Measurements from ENCODE around the gene NBPF3. TPM values are rescaled to one million over a fixed set of nuclear protein-coding genes. Genes with fewer than 3 reads are reported as not detected.
A peak's percentile ranks its signal among the peaks of the same experiment; 100 is the strongest.

NBPF3 gene
- total RNA-seq, 4 donors from 2014 or later, result 2.6 to 19.7 (median 7.1) TPM

GRCh38 chr1:21490774-21491487, 51.0 kb downstream of the NBPF3 start:
- DNase-seq (ENCODE audit: low spot score in 2 of 2), result peak in 1 of 2 donors; percentile 72
- no peak for TF ChIP-seq POLR2A (IDR thresholded peaks at IDR 0.05)
- TF ChIP-seq CTCF (IDR thresholded peaks at IDR 0.05), result no peak
- intact Hi-C loops (cut with DNase I; ENCODE audit: low total_unique reads), result no loop called here
- H3K4me3 ChIP-seq (ENCODE audit: low read depth, poor library complexity, severe bottlenecking), result no peak overlapping the region
- WGBS, 2 donors, result 58 to 59% methylated on average over 10 to 11 of the region's 11 CpGs

- TF ChIP-seq POLR2A (IDR thresholded peaks at IDR 0.05) (no peak), CTCF (IDR thresholded peaks at IDR 0.05) (no peak)
- no peak overlapping the region for H3K4me3 ChIP-seq (ENCODE audit: low read depth, poor library complexity, severe bottlenecking)
- WGBS, 2 donors, result 55 to 57% methylated on average over 8 of the region's 8 CpGs
- intact Hi-C loops (cut with DNase I; ENCODE audit: low total_unique reads), result no loop called here
- peak in 1 of 2 donors; percentile 18 for DNase-seq (ENCODE audit: low spot score in 2 of 2)
These were observed 51.8 kb downstream of the NBPF3 start for GRCh38 chr1:21491488-21492355.

- no peak overlapping the region for H3K4me3 ChIP-seq (ENCODE audit: low read depth, poor library complexity, severe bottlenecking)
- intact Hi-C loops (cut with DNase I; ENCODE audit: low total_unique reads), result no loop called here
- DNase-seq (ENCODE audit: low spot score in 2 of 2), result peak in 1 of 2 donors; percentile 67
- no peak for TF ChIP-seq CTCF (IDR thresholded peaks at IDR 0.05)
- no peak for TF ChIP-seq POLR2A (IDR thresholded peaks at IDR 0.05)
- 50 to 62% methylated on average over 4 of the region's 4 CpGs for WGBS, 2 donors
These were observed 52.4 kb downstream of the NBPF3 start for GRCh38 chr1:21492356-21492625.

- intact Hi-C loops (cut with DNase I; ENCODE audit: low total_unique reads), result no loop called here
- TF ChIP-seq POLR2A (IDR thresholded peaks at IDR 0.05) (no peak), CTCF (IDR thresholded peaks at IDR 0.05) (no peak)
These were observed 54.3 kb downstream of the NBPF3 start for GRCh38 chr1:21494196-21494595.

GRCh38 chr1:21495225-21495820, 55.4 kb downstream of the NBPF3 start:
- DNase-seq (ENCODE audit: low spot score in 2 of 2), result peak in 1 of 2 donors; percentile 48
- WGBS, 2 donors, result 79 to 83% methylated on average over 7 of the region's 7 CpGs

More at GRCh38 chr1:21494196-21494595, 54.3 kb downstream of the NBPF3 start:
- peak in 1 of 2 donors; percentile 50 for DNase-seq (ENCODE audit: low spot score in 2 of 2)
- 74 to 83% methylated on average over 6 of the region's 6 CpGs for WGBS, 2 donors
- H3K4me3 ChIP-seq (ENCODE audit: low read depth, poor library complexity, severe bottlenecking), result no peak overlapping the region

More at GRCh38 chr1:21495225-21495820, 55.4 kb downstream of the NBPF3 start:
- H3K4me3 ChIP-seq (ENCODE audit: low read depth, poor library complexity, severe bottlenecking), result no peak overlapping the region
- intact Hi-C loops (cut with DNase I; ENCODE audit: low total_unique reads), result no loop called here
- TF ChIP-seq CTCF (IDR thresholded peaks at IDR 0.05) (no peak), POLR2A (IDR thresholded peaks at IDR 0.05) (no peak)

Measured in lower leg skin (tissue), 4 donors.